K562 (cell line): ENCODE measurements around the gene MPPED1.

Experiments
- ADNP ChIP-seq: fragments of 200-800 bp; sonication (Bioruptor generic); IDR thresholded peaks from 2 replicates; pipeline ENCODE4 v1.6.1; 2016; ENCODE audit warnings: missing genetic modification characterization, missing compliant biosample characterization
- E2F3 ChIP-seq: fragments of 250-450 bp; sonication (Bioruptor Pico); IDR thresholded peaks from 2 replicates; pipeline ENCODE4 v1.4.0; 2020; ENCODE audit warnings: mild to moderate bottlenecking
- FOXK1 ChIP-seq: sonication (generic); formaldehyde crosslinking; IDR thresholded peaks from 2 replicates; pipeline ENCODE4 v1.8.0; 2022; ENCODE audit warnings: missing genetic modification reagents, mild to moderate bottlenecking, borderline replicate concordance
- KDM2B ChIP-seq: fragments of 250-450 bp; sonication (Bioruptor Pico); IDR thresholded peaks from 2 replicates; pipeline ENCODE4 v1.8.0; 2021; ENCODE audit warnings: mild to moderate bottlenecking, moderate library complexity
- MCM2 ChIP-seq: fragments of 450-650 bp; IDR thresholded peaks from 2 replicates; pipeline ENCODE4 v1.6.1; 2017; ENCODE audit warnings: low read depth, mild to moderate bottlenecking
- RAD51 ChIP-seq: fragments of 450-650 bp; IDR thresholded peaks from 2 replicates; pipeline ENCODE4 v1.7.1; 2016; ENCODE audit warnings: low read depth, mild to moderate bottlenecking, borderline replicate concordance
- ZBTB1 ChIP-seq: sonication (generic); formaldehyde crosslinking; IDR thresholded peaks from 2 replicates; pipeline ENCODE4 v1.8.1; 2023; ENCODE audit warnings: missing genetic modification reagents, low read depth, mild to moderate bottlenecking, borderline replicate concordance
- ZFP36 ChIP-seq: fragments of 150-350 bp; IDR thresholded peaks from 2 replicates; pipeline ENCODE4 v1.6.1; 2018; ENCODE audit warnings: low read length, low read depth; ENCODE audit not compliant: partially characterized antibody
- TF ChIP-seq, protein P1 (sequence below): fragments of 200-800 bp; sonication (Bioruptor generic); IDR thresholded peaks from 2 replicates; pipeline ENCODE4 v1.6.1; 2017; ENCODE audit warnings: missing genetic modification characterization, missing compliant biosample characterization
- TF ChIP-seq, protein P2 (sequence below), 3 experiments: IDR thresholded peaks in 2 of 3; conservative IDR thresholded peaks in 1 of 3; 2 replicates each; pipeline ENCODE4 v1.5.1; 2011 to 2012; ENCODE audit warnings: low read length in 3 of 3, mild to moderate bottlenecking in 3 of 3, control low read depth in 2 of 3, improper control_type of control experiment in 1 of 3, inconsistent platforms in 1 of 3, low read depth in 1 of 3, mixed read lengths in 1 of 3, moderate library complexity in 1 of 3; ENCODE audit not compliant: insufficient read depth in 2 of 3
- TF ChIP-seq, protein P3 (sequence below), 2 experiments: fragments of 450-650 bp in 1 of 2; sonication (generic) in 1 of 2; formaldehyde crosslinking in 1 of 2; IDR thresholded peaks in 1 of 2; conservative IDR thresholded peaks in 1 of 2; 2 replicates each; pipeline versions ENCODE4 v1.6.1 to v1.8.1; 2016 to 2023; ENCODE audit warnings: mild to moderate bottlenecking in 2 of 2, moderate library complexity in 2 of 2, inconsistent platforms in 1 of 2, missing genetic modification reagents in 1 of 2
- TF ChIP-seq, protein P4 (sequence below), 2 experiments: fragments of 450-650 bp in 1 of 2; sonication (generic) in 1 of 2; formaldehyde crosslinking in 1 of 2; IDR thresholded peaks; 2 replicates each; pipeline versions ENCODE4 v1.7.1 to v1.9.0; 2016 to 2022; ENCODE audit warnings: inconsistent platforms in 1 of 2, mild to moderate bottlenecking in 1 of 2, missing genetic modification reagents in 1 of 2

DNA sequence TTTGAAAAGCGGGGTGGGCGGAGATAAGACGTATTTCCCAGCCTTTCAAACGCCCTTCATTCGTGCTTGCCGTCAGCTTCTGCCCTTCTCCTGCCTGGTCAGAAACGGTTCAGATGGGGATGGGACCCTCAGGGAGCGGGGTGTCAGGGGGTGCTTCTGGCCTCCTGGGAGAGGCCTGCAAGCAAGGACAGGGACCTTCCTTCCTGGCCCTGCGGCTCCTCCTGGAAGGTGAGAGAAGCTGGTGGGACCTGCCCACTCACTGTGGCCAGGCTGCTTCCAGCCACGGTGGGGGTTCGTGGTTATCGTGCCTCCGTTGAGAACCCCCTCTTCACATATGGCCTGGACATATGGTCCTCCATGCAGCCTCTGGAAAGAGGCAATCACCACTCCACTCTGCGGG, 104.6 kb downstream of the MPPED1 start:
- TF ChIP-seq FOXK1 (CRISPR knock-in tag) (no peak), ZBTB1 (CRISPR knock-in tag) (no peak), ADNP (no peak), KDM2B (CRISPR knock-in tag) (no peak), ZFP36 (no peak), MCM2 (no peak), E2F3 (no peak), RAD51 (no peak)
- TF ChIP-seq, protein P1, sequence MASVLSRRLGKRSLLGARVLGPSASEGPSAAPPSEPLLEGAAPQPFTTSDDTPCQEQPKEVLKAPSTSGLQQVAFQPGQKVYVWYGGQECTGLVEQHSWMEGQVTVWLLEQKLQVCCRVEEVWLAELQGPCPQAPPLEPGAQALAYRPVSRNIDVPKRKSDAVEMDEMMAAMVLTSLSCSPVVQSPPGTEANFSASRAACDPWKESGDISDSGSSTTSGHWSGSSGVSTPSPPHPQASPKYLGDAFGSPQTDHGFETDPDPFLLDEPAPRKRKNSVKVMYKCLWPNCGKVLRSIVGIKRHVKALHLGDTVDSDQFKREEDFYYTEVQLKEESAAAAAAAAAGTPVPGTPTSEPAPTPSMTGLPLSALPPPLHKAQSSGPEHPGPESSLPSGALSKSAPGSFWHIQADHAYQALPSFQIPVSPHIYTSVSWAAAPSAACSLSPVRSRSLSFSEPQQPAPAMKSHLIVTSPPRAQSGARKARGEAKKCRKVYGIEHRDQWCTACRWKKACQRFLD (CRISPR knock-in tag) = no peak
- TF ChIP-seq, protein P2, sequence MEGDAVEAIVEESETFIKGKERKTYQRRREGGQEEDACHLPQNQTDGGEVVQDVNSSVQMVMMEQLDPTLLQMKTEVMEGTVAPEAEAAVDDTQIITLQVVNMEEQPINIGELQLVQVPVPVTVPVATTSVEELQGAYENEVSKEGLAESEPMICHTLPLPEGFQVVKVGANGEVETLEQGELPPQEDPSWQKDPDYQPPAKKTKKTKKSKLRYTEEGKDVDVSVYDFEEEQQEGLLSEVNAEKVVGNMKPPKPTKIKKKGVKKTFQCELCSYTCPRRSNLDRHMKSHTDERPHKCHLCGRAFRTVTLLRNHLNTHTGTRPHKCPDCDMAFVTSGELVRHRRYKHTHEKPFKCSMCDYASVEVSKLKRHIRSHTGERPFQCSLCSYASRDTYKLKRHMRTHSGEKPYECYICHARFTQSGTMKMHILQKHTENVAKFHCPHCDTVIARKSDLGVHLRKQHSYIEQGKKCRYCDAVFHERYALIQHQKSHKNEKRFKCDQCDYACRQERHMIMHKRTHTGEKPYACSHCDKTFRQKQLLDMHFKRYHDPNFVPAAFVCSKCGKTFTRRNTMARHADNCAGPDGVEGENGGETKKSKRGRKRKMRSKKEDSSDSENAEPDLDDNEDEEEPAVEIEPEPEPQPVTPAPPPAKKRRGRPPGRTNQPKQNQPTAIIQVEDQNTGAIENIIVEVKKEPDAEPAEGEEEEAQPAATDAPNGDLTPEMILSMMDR (IDR thresholded peaks at IDR 0.05 in 2 of 3, conservative IDR thresholded peaks at IDR 0.05 in 1 of 3; ENCODE audit: insufficient read depth in 2 of 3, low read depth in 1 of 3, low read length in 3 of 3) = no peak
- TF ChIP-seq, protein P3, sequence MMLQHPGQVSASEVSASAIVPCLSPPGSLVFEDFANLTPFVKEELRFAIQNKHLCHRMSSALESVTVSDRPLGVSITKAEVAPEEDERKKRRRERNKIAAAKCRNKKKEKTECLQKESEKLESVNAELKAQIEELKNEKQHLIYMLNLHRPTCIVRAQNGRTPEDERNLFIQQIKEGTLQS (IDR thresholded peaks at IDR 0.05) = no peak
- TF ChIP-seq, protein P3 (CRISPR knock-in tag; conservative IDR thresholded peaks at IDR 0.05) = no peak
- TF ChIP-seq, protein P4, sequence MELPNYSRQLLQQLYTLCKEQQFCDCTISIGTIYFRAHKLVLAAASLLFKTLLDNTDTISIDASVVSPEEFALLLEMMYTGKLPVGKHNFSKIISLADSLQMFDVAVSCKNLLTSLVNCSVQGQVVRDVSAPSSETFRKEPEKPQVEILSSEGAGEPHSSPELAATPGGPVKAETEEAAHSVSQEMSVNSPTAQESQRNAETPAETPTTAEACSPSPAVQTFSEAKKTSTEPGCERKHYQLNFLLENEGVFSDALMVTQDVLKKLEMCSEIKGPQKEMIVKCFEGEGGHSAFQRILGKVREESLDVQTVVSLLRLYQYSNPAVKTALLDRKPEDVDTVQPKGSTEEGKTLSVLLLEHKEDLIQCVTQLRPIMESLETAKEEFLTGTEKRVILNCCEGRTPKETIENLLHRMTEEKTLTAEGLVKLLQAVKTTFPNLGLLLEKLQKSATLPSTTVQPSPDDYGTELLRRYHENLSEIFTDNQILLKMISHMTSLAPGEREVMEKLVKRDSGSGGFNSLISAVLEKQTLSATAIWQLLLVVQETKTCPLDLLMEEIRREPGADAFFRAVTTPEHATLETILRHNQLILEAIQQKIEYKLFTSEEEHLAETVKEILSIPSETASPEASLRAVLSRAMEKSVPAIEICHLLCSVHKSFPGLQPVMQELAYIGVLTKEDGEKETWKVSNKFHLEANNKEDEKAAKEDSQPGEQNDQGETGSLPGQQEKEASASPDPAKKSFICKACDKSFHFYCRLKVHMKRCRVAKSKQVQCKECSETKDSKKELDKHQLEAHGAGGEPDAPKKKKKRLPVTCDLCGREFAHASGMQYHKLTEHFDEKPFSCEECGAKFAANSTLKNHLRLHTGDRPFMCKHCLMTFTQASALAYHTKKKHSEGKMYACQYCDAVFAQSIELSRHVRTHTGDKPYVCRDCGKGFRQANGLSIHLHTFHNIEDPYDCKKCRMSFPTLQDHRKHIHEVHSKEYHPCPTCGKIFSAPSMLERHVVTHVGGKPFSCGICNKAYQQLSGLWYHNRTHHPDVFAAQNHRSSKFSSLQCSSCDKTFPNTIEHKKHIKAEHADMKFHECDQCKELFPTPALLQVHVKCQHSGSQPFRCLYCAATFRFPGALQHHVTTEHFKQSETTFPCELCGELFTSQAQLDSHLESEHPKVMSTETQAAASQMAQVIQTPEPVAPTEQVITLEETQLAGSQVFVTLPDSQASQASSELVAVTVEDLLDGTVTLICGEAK (IDR thresholded peaks at IDR 0.05) = no peak
- TF ChIP-seq, protein P4 (CRISPR knock-in tag; IDR thresholded peaks at IDR 0.05) = no peak
